ENCODE results near the gene BGN.

The BGN gene

DNA sequence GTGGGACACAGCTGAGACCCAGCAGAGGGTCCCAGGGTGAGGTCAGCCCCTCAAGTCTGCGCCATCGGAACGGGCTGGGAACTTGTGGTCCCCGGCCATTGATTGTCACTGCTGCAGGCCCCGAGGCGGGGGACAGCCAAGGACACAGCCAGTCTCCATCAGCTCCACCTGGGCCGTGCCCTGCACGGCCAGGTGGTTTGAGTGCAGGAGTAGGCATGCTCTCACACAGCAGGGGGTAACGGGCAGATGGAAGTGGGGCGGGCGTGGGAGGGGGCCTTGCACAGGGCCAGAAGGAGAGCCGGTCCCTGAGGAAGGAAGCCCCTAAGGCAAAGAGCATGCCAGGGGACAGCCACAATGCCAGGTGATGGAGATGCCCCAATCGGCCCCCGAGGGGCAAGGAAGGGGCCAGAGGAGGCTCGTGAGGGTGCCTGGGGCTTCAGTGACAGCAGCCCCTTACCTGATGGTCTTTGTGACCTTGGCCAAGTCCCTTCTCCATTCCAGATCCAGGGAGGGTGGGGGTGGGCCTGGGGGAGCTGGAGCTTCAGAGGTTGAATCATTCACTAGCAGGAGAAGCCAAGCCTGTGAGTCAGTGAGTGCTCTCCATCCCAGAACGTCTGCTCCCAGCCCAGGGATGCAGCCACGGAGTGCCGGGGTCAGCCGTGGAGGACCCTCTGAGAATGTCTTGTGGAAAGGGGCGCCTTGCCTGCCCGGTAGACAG is 24.9 kb downstream of the BGN start:
- H3K4me3 ChIP-seq (ENCODE audit: control insufficient read depth, low read depth, low read length): no peak overlapping the region
- TF ChIP-seq, protein P1, sequence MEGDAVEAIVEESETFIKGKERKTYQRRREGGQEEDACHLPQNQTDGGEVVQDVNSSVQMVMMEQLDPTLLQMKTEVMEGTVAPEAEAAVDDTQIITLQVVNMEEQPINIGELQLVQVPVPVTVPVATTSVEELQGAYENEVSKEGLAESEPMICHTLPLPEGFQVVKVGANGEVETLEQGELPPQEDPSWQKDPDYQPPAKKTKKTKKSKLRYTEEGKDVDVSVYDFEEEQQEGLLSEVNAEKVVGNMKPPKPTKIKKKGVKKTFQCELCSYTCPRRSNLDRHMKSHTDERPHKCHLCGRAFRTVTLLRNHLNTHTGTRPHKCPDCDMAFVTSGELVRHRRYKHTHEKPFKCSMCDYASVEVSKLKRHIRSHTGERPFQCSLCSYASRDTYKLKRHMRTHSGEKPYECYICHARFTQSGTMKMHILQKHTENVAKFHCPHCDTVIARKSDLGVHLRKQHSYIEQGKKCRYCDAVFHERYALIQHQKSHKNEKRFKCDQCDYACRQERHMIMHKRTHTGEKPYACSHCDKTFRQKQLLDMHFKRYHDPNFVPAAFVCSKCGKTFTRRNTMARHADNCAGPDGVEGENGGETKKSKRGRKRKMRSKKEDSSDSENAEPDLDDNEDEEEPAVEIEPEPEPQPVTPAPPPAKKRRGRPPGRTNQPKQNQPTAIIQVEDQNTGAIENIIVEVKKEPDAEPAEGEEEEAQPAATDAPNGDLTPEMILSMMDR (IDR thresholded peaks at IDR 0.05; ENCODE audit: control insufficient read depth, insufficient read depth, low read depth, low read length, missing control alignments): no peak
- DNase-seq (ENCODE audit: low read depth): no peak

DNA sequence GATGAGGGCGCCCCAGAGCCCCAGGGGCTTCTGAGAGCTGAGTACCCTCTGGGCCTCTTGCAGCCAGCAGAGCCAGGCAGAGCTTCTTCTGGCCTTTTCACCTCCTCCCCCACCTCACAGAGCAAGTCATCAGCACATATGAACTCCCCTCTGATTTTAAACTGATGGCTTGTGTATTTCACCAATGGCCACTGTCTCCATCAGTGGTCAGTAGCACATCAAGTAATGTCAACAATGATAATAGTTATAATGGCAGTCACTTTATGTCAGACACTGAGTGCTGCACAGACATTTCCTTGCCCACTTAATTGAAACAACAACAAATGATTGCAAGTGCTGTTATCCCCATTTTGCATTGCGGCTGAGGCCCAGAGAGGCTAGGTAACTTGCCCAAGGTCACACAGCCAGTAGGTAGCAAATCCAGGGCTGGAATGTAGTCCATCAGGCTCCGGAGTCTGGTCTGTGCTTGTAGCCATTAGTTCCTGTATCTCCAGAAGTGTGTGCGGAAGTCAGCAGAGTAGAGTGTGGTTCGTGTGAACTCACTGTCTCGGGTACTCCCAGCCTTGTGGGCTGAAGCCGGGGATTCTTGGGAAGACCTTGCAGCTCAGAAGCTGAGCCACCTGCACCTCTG is 25.6 kb downstream of the BGN start:
- DNase-seq (ENCODE audit: low read depth): no peak
- TF ChIP-seq, protein P1 (IDR thresholded peaks at IDR 0.05; ENCODE audit: control insufficient read depth, insufficient read depth, low read depth, low read length, missing control alignments): no peak
- H3K4me3 ChIP-seq (ENCODE audit: control insufficient read depth, low read depth, low read length): no peak overlapping the region

DNA sequence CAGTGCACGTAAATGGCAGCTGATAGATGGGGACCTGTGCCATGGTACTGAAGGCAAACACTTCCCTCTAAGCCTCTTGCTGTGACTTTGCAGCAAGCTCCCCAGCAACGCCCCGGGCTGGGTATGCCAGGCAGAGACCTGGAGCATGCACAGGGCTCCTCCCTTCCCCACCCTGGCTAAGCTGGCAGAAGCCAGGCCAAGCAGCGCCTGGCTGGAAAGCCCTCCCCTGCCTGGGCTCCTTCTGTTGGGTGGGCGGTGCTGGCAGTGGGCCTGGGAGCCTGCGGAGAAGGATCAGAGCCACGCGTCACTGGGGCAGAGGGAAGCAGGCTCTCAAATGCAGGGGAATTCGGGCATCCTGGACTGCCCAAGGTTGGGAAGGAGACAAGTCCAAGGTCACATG is 26.3 kb downstream of the BGN start:
- TF ChIP-seq, protein P1 (IDR thresholded peaks at IDR 0.05; ENCODE audit: control insufficient read depth, insufficient read depth, low read depth, low read length, missing control alignments): no peak
- DNase-seq (ENCODE audit: low read depth): no peak
- no peak overlapping the region for H3K4me3 ChIP-seq (ENCODE audit: control insufficient read depth, low read depth, low read length)

DNA sequence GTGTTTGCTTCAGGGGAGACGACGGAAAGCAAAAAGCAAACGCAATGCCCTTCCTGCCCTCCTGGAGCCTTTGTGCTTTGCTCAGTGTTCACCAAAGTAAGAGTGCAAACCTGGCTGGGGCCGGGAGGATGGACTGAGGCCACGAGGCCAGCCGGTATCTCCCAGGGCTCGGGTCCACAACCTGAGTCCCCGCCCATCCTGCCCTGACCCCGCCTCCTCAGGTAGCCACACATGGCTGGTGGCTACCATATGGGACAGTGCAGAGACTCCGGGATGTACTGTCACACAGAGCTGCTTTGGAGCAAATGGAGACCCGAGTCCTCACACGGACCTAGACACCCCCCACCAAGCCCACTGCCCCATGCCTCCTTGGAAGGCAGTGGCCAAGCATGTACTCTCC is 27.5 kb downstream of the BGN start:
- no peak for DNase-seq (ENCODE audit: low read depth)
- no peak overlapping the region for H3K4me3 ChIP-seq (ENCODE audit: control insufficient read depth, low read depth, low read length)
- TF ChIP-seq, protein P1 (IDR thresholded peaks at IDR 0.05; ENCODE audit: control insufficient read depth, insufficient read depth, low read depth, low read length, missing control alignments): no peak

DNA sequence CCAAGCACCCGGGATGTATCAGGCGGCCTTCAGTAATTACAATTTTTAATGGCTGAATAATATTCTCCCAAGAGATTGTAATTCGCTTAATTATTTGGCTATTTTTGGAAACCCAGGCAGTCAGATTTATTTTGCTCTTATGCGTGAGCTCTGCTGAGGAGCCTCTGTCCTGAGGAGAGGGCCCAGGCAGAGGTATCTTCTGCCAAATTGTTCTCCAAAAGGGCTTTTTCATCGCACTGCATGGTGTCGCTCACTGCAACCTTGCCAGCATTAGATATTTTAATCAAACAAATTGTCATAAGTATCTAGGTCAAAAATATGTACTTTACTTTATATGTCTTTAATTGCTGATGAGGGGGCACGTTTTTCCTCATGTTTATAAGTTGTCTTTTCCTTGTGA is 28.5 kb downstream of the BGN start:
- TF ChIP-seq, protein P1 (IDR thresholded peaks at IDR 0.05; ENCODE audit: control insufficient read depth, insufficient read depth, low read depth, low read length, missing control alignments): no peak

DNA sequence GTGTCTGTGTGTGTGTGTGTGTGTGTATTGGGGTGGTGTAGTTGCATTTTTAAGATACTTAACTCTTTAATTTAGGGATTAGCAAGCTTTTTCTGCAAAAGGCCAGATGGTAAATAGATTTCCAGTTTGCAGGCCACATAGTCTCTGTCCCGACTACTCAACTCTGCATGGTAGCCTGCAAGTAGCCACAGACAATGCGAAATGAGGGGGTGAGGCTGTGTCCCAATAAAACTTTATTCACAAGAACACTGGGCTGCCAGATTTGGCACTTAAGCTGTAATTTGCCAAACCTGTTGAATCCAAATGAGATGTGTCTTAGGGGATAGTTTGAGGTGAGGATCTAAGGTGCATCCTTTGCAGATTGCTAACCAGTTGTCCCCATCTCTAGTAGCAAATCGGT is 29.5 kb downstream of the BGN start:
- TF ChIP-seq, protein P1 (IDR thresholded peaks at IDR 0.05; ENCODE audit: control insufficient read depth, insufficient read depth, low read depth, low read length, missing control alignments): no peak
- no peak overlapping the region for H3K4me3 ChIP-seq (ENCODE audit: control insufficient read depth, low read depth, low read length)
- no peak for DNase-seq (ENCODE audit: low read depth)

More for the DNA sequence above, 28.5 kb downstream of the BGN start:
- H3K4me3 ChIP-seq (ENCODE audit: control insufficient read depth, low read depth, low read length): no peak overlapping the region
- no peak for DNase-seq (ENCODE audit: low read depth)

Data from AG09309 (cell line).